HG02588 (cell line): ENCODE measurements around the gene GMPR.
"Not testable (repeated sequence)": the region's sequence is repeated elsewhere in the genome, so short reads cannot be mapped to it uniquely, and the experiment has no call there.

ENCODE experiments used
- ATAC-seq: cut with Tn5 transposase; IDR thresholded peaks from one replicate; pipeline ENCODE4 v1.9.1; 2021; ENCODE audit warnings: mild to moderate bottlenecking, moderate library complexity; ENCODE audit not compliant: unreplicated experiment

GMPR gene

GRCh38 chr6:16225062-16225731 lies 13.2 kb upstream of the GMPR start:
- ATAC-seq: not testable (repeated sequence)

- not testable (repeated sequence) for ATAC-seq
Observed at GRCh38 chr6:16226117-16227047, 12.0 kb upstream of the GMPR start.

GRCh38 chr6:16227048-16227562 lies 11.3 kb upstream of the GMPR start:
- no peak for ATAC-seq

- no peak for ATAC-seq
Observed at GRCh38 chr6:16227605-16228004, 10.8 kb upstream of the GMPR start.

- no peak for ATAC-seq
Observed at GRCh38 chr6:16228043-16228442, 10.3 kb upstream of the GMPR start.

- ATAC-seq: no peak
Observed at GRCh38 chr6:16228709-16229665, 9.4 kb upstream of the GMPR start.

GRCh38 chr6:16229700-16230099 lies 8.7 kb upstream of the GMPR start:
- no peak for ATAC-seq

- ATAC-seq: no peak
Observed at GRCh38 chr6:16230953-16231352, 7.4 kb upstream of the GMPR start.

GRCh38 chr6:16232086-16232485 lies 6.3 kb upstream of the GMPR start:
- no peak for ATAC-seq

GRCh38 chr6:16236009-16236501 lies 2.3 kb upstream of the GMPR start:
- ATAC-seq: no peak

- ATAC-seq: no peak
Observed at GRCh38 chr6:16236631-16237199, 1.7 kb upstream of the GMPR start.

- ATAC-seq: no peak
Observed at GRCh38 chr6:16237242-16237641, 1.1 kb upstream of the GMPR start.

- no peak for ATAC-seq
Observed at GRCh38 chr6:16238963-16239797, 793 bp downstream of the GMPR start.

GRCh38 chr6:16239798-16240123 lies 1.4 kb downstream of the GMPR start:
- no peak for ATAC-seq

GRCh38 chr6:16240589-16241320 lies 2.4 kb downstream of the GMPR start:
- ATAC-seq: no peak

- ATAC-seq: no peak
Observed at GRCh38 chr6:16241321-16241689, 2.9 kb downstream of the GMPR start.

GRCh38 chr6:16243055-16243454 lies 4.7 kb downstream of the GMPR start:
- no peak for ATAC-seq

GRCh38 chr6:16243664-16244063 lies 5.3 kb downstream of the GMPR start:
- no peak for ATAC-seq

GRCh38 chr6:16244446-16244845 lies 6.1 kb downstream of the GMPR start:
- no peak for ATAC-seq
